Type B pancreatic cell (in vitro differentiated cells): ENCODE data around the gene CHCHD4. TPM values are rescaled to one million over a fixed set of nuclear protein-coding genes. Genes with fewer than 3 reads are reported as not detected.

Experiments
- DNase-seq: peaks from one replicate; pipeline ENCODE4 v3.0.0; 2021; ENCODE audit warnings: mixed read lengths; ENCODE audit not compliant: unreplicated experiment; ENCODE audit errors: extremely low spot score
- H3K27ac Mint-ChIP-seq: 2 replicates; pipeline ENCODE4 v1.8.0; 2021; ENCODE audit warnings: mild to moderate bottlenecking, mixed read lengths
- H3K27me3 Mint-ChIP-seq: 2 replicates; pipeline ENCODE4 v1.8.0; 2021; ENCODE audit warnings: mixed read lengths
- H3K36me3 Mint-ChIP-seq: 2 replicates; pipeline ENCODE4 v1.8.0; 2021; ENCODE audit warnings: mixed read lengths
- H3K4me1 Mint-ChIP-seq: one replicate; pipeline ENCODE4 v1.8.0; 2021; ENCODE audit warnings: mixed read lengths; ENCODE audit not compliant: unreplicated experiment
- H3K4me3 Mint-ChIP-seq: 2 replicates; pipeline ENCODE4 v1.8.0; 2021; ENCODE audit warnings: mild to moderate bottlenecking, mixed read lengths
- H3K9me3 Mint-ChIP-seq: 2 replicates; pipeline ENCODE4 v1.8.0; 2021; ENCODE audit warnings: mixed read lengths
- total RNA-seq: library from RNA; stranded (reverse); gene quantifications from 2 replicates; pipeline ENCODE4 v1.2.1, GENCODE V29; 2021; ENCODE audit warnings: low replicate concordance
- TF ChIP-seq, protein P1 (sequence below): fragments of 200-600 bp; sonication (generic); conservative IDR thresholded peaks from 2 replicates; pipeline ENCODE4 v1.5.0; 2021; ENCODE audit warnings: antibody characterized with exemption, mild to moderate bottlenecking

CHCHD4 gene
- total RNA-seq, 1 donor from 2014 or later, result 14.1 TPM

- Mint-ChIP-seq H3K9me3 (no peaks in the 10 kb centered on the region), H3K4me3 (no peak overlapping the region), H3K27ac (no peak overlapping the region), H3K4me1 (no peaks in the 10 kb centered on the region), H3K36me3 (peaks cover 14% of the 10 kb centered on the region), H3K27me3 (no peaks in the 10 kb centered on the region)
- TF ChIP-seq, protein P1, sequence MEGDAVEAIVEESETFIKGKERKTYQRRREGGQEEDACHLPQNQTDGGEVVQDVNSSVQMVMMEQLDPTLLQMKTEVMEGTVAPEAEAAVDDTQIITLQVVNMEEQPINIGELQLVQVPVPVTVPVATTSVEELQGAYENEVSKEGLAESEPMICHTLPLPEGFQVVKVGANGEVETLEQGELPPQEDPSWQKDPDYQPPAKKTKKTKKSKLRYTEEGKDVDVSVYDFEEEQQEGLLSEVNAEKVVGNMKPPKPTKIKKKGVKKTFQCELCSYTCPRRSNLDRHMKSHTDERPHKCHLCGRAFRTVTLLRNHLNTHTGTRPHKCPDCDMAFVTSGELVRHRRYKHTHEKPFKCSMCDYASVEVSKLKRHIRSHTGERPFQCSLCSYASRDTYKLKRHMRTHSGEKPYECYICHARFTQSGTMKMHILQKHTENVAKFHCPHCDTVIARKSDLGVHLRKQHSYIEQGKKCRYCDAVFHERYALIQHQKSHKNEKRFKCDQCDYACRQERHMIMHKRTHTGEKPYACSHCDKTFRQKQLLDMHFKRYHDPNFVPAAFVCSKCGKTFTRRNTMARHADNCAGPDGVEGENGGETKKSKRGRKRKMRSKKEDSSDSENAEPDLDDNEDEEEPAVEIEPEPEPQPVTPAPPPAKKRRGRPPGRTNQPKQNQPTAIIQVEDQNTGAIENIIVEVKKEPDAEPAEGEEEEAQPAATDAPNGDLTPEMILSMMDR, result no peak
- DNase-seq, result no peak
Measured at GRCh38 chr3:14133876-14134275, 9.2 kb upstream of the CHCHD4 start.

DNA sequence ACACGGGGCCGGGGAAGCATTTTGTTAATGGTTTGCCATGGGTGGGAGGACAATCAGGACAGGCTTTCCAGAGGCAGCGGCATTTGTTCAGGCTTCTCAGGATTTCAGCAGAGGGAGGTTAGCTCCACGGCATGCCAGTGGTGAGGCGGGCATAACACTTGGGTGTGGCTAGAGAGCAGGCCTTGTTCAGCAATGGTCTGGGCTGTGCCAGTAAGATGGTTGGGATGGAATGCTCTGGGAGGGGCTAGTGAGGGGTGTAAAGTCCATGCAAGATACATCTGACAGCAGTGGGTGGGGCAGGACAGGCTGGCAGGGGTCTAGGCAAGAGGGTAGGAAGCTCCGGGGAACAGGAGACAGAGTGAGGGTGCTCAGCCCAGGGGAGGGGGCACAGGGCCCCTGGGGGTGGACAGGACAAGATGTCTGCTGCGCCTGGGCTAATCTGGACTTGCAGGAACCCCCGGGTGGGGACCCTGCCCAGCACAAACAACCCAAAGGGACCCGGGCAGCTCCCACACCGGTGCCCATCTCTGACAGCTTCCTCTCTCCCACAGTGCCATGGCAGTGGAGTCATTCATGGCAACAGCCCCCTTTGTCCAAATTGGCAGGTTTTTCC is 8.6 kb upstream of the CHCHD4 start:
- no peaks in the 10 kb centered on the region for H3K4me1 Mint-ChIP-seq
- H3K36me3 Mint-ChIP-seq, result peaks cover 17% of the 10 kb centered on the region
- no peak for DNase-seq
- no peaks in the 10 kb centered on the region for H3K9me3 Mint-ChIP-seq
- H3K27ac Mint-ChIP-seq, result peak overlapping the region; percentile 67
- TF ChIP-seq, protein P1, result no peak
- H3K4me3 Mint-ChIP-seq, result no peak overlapping the region
- H3K27me3 Mint-ChIP-seq, result no peaks in the 10 kb centered on the region

DNA sequence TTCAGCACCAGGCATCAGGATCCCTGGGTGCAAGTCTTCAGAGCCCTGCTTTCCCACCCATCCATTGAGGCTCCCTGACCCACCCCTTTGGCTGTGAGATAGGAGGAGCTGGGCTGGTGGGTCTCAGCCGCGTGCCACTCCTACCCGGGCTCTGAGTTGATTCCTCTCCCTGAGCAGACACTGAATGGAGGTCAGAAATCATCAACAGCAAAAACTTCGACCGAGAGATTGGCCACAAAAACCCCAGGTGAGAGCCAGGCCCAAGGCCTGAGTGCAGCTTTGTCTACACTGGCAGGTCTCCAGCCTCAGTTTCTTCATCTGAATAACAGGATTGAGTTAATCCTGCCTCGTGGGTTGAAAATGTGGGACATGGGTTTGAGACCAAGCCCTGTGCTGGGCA is 8.0 kb upstream of the CHCHD4 start:
- peaks cover 19% of the 10 kb centered on the region for H3K36me3 Mint-ChIP-seq
- TF ChIP-seq, protein P1, result no peak

DNA sequence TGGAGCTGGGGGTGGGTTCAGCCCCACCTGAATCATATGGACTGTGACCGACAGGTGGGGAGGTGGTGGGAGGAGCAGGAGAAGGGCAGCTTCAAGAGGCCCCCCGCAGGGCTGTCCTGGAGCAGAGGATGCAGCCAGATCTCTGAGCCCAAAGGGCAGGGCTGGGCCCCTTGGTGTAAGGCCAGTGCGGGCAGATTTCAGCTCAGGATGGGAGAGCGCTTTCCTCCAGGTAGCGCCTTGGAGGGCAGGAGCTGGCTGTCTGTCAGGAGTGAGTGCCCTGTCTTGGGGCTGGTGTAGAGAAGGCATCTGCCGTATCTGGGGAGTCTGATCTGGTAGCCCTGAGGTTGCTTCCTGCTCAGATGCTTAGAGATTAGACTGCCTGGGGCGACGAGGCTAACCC is 7.5 kb upstream of the CHCHD4 start:
- no peaks in the 10 kb centered on the region for H3K9me3 Mint-ChIP-seq
- H3K27me3 Mint-ChIP-seq, result no peaks in the 10 kb centered on the region

More for the DNA sequence above, 8.0 kb upstream of the CHCHD4 start:
- Mint-ChIP-seq H3K4me1 (no peaks in the 10 kb centered on the region), H3K4me3 (no peak overlapping the region), H3K27ac (no peak overlapping the region), H3K27me3 (no peaks in the 10 kb centered on the region), H3K9me3 (no peaks in the 10 kb centered on the region)
- DNase-seq, result no peak

DNA sequence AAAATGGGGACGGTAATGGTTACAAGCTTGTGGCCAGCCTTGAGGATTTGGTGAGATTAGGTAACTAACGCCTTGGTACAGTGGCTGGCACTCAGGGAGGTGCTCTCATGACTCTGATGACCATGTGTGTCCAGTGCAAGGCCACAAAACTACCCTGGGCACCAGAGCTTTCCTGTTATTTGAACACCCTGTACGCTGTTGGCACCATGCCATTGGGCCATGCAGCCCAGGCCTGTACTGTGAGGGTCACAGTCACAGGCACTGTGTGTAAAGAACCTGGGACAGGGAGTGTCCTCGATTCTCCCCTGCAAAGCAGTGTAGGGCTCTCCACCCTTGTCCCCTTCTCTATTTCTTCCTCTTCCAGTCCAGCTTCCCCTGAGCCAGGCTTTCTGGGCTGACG is 6.5 kb upstream of the CHCHD4 start:
- H3K27me3 Mint-ChIP-seq, result no peaks in the 10 kb centered on the region
- H3K4me1 Mint-ChIP-seq, result peaks cover 11% of the 10 kb centered on the region
- TF ChIP-seq, protein P1, result no peak
- H3K9me3 Mint-ChIP-seq, result no peaks in the 10 kb centered on the region
- DNase-seq, result no peak
- peaks cover 19% of the 10 kb centered on the region for H3K36me3 Mint-ChIP-seq
- no peak overlapping the region for H3K4me3 Mint-ChIP-seq
- H3K27ac Mint-ChIP-seq, result no peak overlapping the region

More for the DNA sequence above, 7.5 kb upstream of the CHCHD4 start:
- H3K36me3 Mint-ChIP-seq, result peaks cover 19% of the 10 kb centered on the region
- TF ChIP-seq, protein P1, result no peak
- H3K4me3 Mint-ChIP-seq, result no peak overlapping the region
- peaks cover 5% of the 10 kb centered on the region for H3K4me1 Mint-ChIP-seq
- no peak overlapping the region for H3K27ac Mint-ChIP-seq
- DNase-seq, result no peak
